ENCODE measurements around the gene LCAT.
A peak's percentile ranks its signal among the peaks of the same experiment; 100 is the strongest.
"Not testable (repeated sequence)": the region's sequence is repeated elsewhere in the genome, so short reads cannot be mapped to it uniquely, and the experiment has no call there.

The LCAT gene

GRCh38 chr16:67917140-67917851 is 26.6 kb downstream of the LCAT start:
- no peak overlapping the region for H3K27ac ChIP-seq (ENCODE audit: low read depth, low read length)
- H3K27me3 ChIP-seq (ENCODE audit: insufficient read depth, low read length) = no peaks in the 10 kb centered on the region
- no peak overlapping the region for H3K4me3 ChIP-seq (ENCODE audit: low read length)
- H3K36me3 ChIP-seq (ENCODE audit: insufficient read depth, low read length) = peaks cover 8% of the 10 kb centered on the region
- H3K9ac ChIP-seq (ENCODE audit: low read depth, low read length) = no peak overlapping the region
- H3K9me3 ChIP-seq (ENCODE audit: insufficient read depth, low read depth, low read length) = no peaks in the 10 kb centered on the region
- WGBS = 87% methylated on average over 6 of the region's 6 CpGs
- peaks cover 14% of the 10 kb centered on the region for H3K4me1 ChIP-seq (ENCODE audit: insufficient read depth, low read length)

GRCh38 chr16:67915831-67916723 is 27.8 kb downstream of the LCAT start:
- H3K9me3 ChIP-seq (ENCODE audit: insufficient read depth, low read depth, low read length) = no peaks in the 10 kb centered on the region
- peaks cover 14% of the 10 kb centered on the region for H3K4me1 ChIP-seq (ENCODE audit: insufficient read depth, low read length)
- WGBS = 86% methylated on average over 7 of the region's 7 CpGs
- H3K36me3 ChIP-seq (ENCODE audit: insufficient read depth, low read length) = peaks cover 17% of the 10 kb centered on the region
- H3K9ac ChIP-seq (ENCODE audit: low read depth, low read length) = 0 out of 2 replicates have a peak overlapping the region, but pooled peaks have one; percentile 8
- H3K27ac ChIP-seq (ENCODE audit: low read depth, low read length) = no peak overlapping the region
- no peak overlapping the region for H3K4me3 ChIP-seq (ENCODE audit: low read length)
- no peaks in the 10 kb centered on the region for H3K27me3 ChIP-seq (ENCODE audit: insufficient read depth, low read length)

GRCh38 chr16:67915496-67915769 is 28.5 kb downstream of the LCAT start:
- H3K27me3 ChIP-seq (ENCODE audit: insufficient read depth, low read length); H3K27ac ChIP-seq (ENCODE audit: low read depth, low read length); H3K9ac ChIP-seq (ENCODE audit: low read depth, low read length); H3K4me3 ChIP-seq (ENCODE audit: low read length); H3K9me3 ChIP-seq (ENCODE audit: insufficient read depth, low read depth, low read length): not testable (repeated sequence)
- H3K4me1 ChIP-seq (ENCODE audit: insufficient read depth, low read length) = peaks cover 14% of the 10 kb centered on the region
- no CpG with 5 or more reads among the region's 2 CpGs for WGBS
- peaks cover 17% of the 10 kb centered on the region for H3K36me3 ChIP-seq (ENCODE audit: insufficient read depth, low read length)

- 73% methylated on average over 6 of the region's 7 CpGs for WGBS
- Histone ChIP-seq H3K36me3 (ENCODE audit: insufficient read depth, low read length) (peaks cover 19% of the 10 kb centered on the region), H3K9me3 (ENCODE audit: insufficient read depth, low read depth, low read length) (no peaks in the 10 kb centered on the region), H3K4me1 (ENCODE audit: insufficient read depth, low read length) (peaks cover 14% of the 10 kb centered on the region), H3K27me3 (ENCODE audit: insufficient read depth, low read length) (no peaks in the 10 kb centered on the region), H3K9ac (ENCODE audit: low read depth, low read length) (peak overlapping the region; percentile 3; the same call in 1 of the 2 replicates), H3K27ac (ENCODE audit: low read depth, low read length) (no peak overlapping the region), H3K4me3 (ENCODE audit: low read length) (no peak overlapping the region)
These were observed 29.0 kb downstream of the LCAT start for GRCh38 chr16:67914758-67915495.

GRCh38 chr16:67910158-67910557 is 33.8 kb downstream of the LCAT start:
- Histone ChIP-seq H3K9ac (ENCODE audit: low read depth, low read length) (no peak overlapping the region), H3K4me3 (ENCODE audit: low read length) (no peak overlapping the region), H3K36me3 (ENCODE audit: insufficient read depth, low read length) (peaks cover 26% of the 10 kb centered on the region), H3K9me3 (ENCODE audit: insufficient read depth, low read depth, low read length) (no peaks in the 10 kb centered on the region), H3K27me3 (ENCODE audit: insufficient read depth, low read length) (no peaks in the 10 kb centered on the region), H3K27ac (ENCODE audit: low read depth, low read length) (no peak overlapping the region), H3K4me1 (ENCODE audit: insufficient read depth, low read length) (peaks cover 6% of the 10 kb centered on the region)
- WGBS = 91% methylated on average over 2 of the region's 2 CpGs

GRCh38 chr16:67909056-67909742 is 34.7 kb downstream of the LCAT start:
- no peak overlapping the region for H3K9ac ChIP-seq (ENCODE audit: low read depth, low read length)
- peaks cover 26% of the 10 kb centered on the region for H3K36me3 ChIP-seq (ENCODE audit: insufficient read depth, low read length)

GRCh38 chr16:67907397-67908180 is 36.3 kb downstream of the LCAT start:
- no peaks in the 10 kb centered on the region for H3K9me3 ChIP-seq (ENCODE audit: insufficient read depth, low read depth, low read length)
- H3K36me3 ChIP-seq (ENCODE audit: insufficient read depth, low read length) = peaks cover 26% of the 10 kb centered on the region
- no peak overlapping the region for H3K4me3 ChIP-seq (ENCODE audit: low read length)
- no peaks in the 10 kb centered on the region for H3K27me3 ChIP-seq (ENCODE audit: insufficient read depth, low read length)
- WGBS = 92% methylated on average over 11 of the region's 11 CpGs
- H3K9ac ChIP-seq (ENCODE audit: low read depth, low read length) = no peak overlapping the region
- no peak overlapping the region for H3K27ac ChIP-seq (ENCODE audit: low read depth, low read length)
- no peaks in the 10 kb centered on the region for H3K4me1 ChIP-seq (ENCODE audit: insufficient read depth, low read length)

More at GRCh38 chr16:67909056-67909742, 34.7 kb downstream of the LCAT start:
- Histone ChIP-seq H3K27ac (ENCODE audit: low read depth, low read length) (no peak overlapping the region), H3K27me3 (ENCODE audit: insufficient read depth, low read length) (no peaks in the 10 kb centered on the region), H3K4me1 (ENCODE audit: insufficient read depth, low read length) (no peaks in the 10 kb centered on the region), H3K4me3 (ENCODE audit: low read length) (no peak overlapping the region), H3K9me3 (ENCODE audit: insufficient read depth, low read depth, low read length) (no peaks in the 10 kb centered on the region)
- 97% methylated on average over 36 of the region's 36 CpGs for WGBS

- Histone ChIP-seq H3K4me3 (ENCODE audit: low read length) (no peak overlapping the region), H3K4me1 (ENCODE audit: insufficient read depth, low read length) (no peaks in the 10 kb centered on the region), H3K9ac (ENCODE audit: low read depth, low read length) (no peak overlapping the region), H3K9me3 (ENCODE audit: insufficient read depth, low read depth, low read length) (no peaks in the 10 kb centered on the region), H3K36me3 (ENCODE audit: insufficient read depth, low read length) (no peaks in the 10 kb centered on the region), H3K27ac (ENCODE audit: low read depth, low read length) (no peak overlapping the region), H3K27me3 (ENCODE audit: insufficient read depth, low read length) (no peaks in the 10 kb centered on the region)
- WGBS = 92% methylated on average over 4 of the region's 4 CpGs
These were observed 41.1 kb downstream of the LCAT start for GRCh38 chr16:67902831-67903230.

- Histone ChIP-seq H3K9ac (ENCODE audit: low read depth, low read length) (no peak overlapping the region), H3K27me3 (ENCODE audit: insufficient read depth, low read length) (no peaks in the 10 kb centered on the region), H3K4me3 (ENCODE audit: low read length) (no peak overlapping the region), H3K4me1 (ENCODE audit: insufficient read depth, low read length) (no peaks in the 10 kb centered on the region), H3K36me3 (ENCODE audit: insufficient read depth, low read length) (no peaks in the 10 kb centered on the region), H3K9me3 (ENCODE audit: insufficient read depth, low read depth, low read length) (no peaks in the 10 kb centered on the region), H3K27ac (ENCODE audit: low read depth, low read length) (no peak overlapping the region)
- 96% methylated on average over 5 of the region's 5 CpGs for WGBS
These were observed 42.2 kb downstream of the LCAT start for GRCh38 chr16:67901734-67902133.

- H3K4me1 ChIP-seq (ENCODE audit: insufficient read depth, low read length) = peaks cover 12% of the 10 kb centered on the region; the same call in 1 of the 2 replicates
- WGBS = 94% methylated on average over 3 of the region's 3 CpGs
- no peaks in the 10 kb centered on the region for H3K9me3 ChIP-seq (ENCODE audit: insufficient read depth, low read depth, low read length)
These were observed 46.7 kb downstream of the LCAT start for GRCh38 chr16:67897231-67897630.

More at GRCh38 chr16:67897231-67897630, 46.7 kb downstream of the LCAT start:
- Histone ChIP-seq H3K9ac (ENCODE audit: low read depth, low read length) (no peak overlapping the region), H3K27me3 (ENCODE audit: insufficient read depth, low read length) (no peaks in the 10 kb centered on the region), H3K27ac (ENCODE audit: low read depth, low read length) (no peak overlapping the region), H3K36me3 (ENCODE audit: insufficient read depth, low read length) (no peaks in the 10 kb centered on the region), H3K4me3 (ENCODE audit: low read length) (no peak overlapping the region)
